Measurements from ENCODE around the gene TMEM244. TPM values are rescaled to one million over a fixed set of nuclear protein-coding genes. Genes with fewer than 3 reads are reported as not detected.

TMEM244 gene
- total and polyA plus RNA-seq, 2 donors (not counting 3 experiments of a cell fraction or from before 2014, with no cell fraction given) = not detected

DNA sequence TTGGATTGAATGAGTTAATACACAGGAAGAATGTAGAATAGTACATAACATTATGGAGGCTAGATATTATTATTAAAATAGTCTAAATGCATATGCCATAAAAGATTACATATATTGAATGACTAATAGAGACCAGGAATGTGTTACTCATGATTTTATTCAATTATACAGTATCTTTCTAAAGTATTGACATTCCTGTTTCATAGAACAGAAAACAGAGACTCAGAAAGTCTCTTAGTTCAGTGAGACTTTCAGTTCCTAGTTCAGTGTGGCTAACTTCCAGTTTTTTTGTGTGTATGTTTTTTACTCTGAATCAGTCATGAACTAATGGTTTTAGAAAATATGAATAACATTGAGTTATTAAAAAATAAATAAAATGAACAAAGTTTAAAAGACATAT, 34.6 kb upstream of the TMEM244 start:
- H3K9me3 ChIP-seq (replicated peaks; ENCODE audit: control insufficient read depth, insufficient read depth, low read length) = no peaks in the 10 kb centered on the region
- H3K27me3 ChIP-seq (ENCODE audit: control insufficient read depth in 2 of 2, insufficient read depth in 2 of 2, low read length in 2 of 2) = no peaks in the 10 kb centered on the region
- no peaks in the 10 kb centered on the region for H3K79me2 ChIP-seq (ENCODE audit: control insufficient read depth, insufficient read depth, low read length)
- intact Hi-C loops (cut with micrococcal nuclease) (loop anchor here (2.0 kb wide), 1 partner anchor 41 kb away; no protein-coding TSS in a partner anchor), dilution Hi-C loops (cut with MboI; ENCODE audit: extremely low pct_ligation_motif_present, low sequenced_read_pairs) (no loop called here)
- ChIA-PET POLR2A (no interaction called here), CTCF (interaction anchor here (0.9 to 3.0 kb wide), 6 partner anchors 13 to 126 kb away, joined by 3 to 14 read pairs (median 4); no protein-coding TSS in a partner anchor)
- H3K4me3 ChIP-seq (replicated peaks in 1 of 3; ENCODE audit: insufficient read depth in 1 of 3, low read depth in 1 of 3, low read length in 3 of 3) = no peak overlapping the region
- peaks cover 8% of the 10 kb centered on the region for H3K4me1 ChIP-seq (ENCODE audit: control insufficient read depth, extremely low read depth, insufficient read depth, low read length)
- FAIRE-seq = no peak
- no peak overlapping the region for H3K4me2 ChIP-seq (ENCODE audit: insufficient read depth, low read length)
- H4K20me1 ChIP-seq (replicated peaks; ENCODE audit: control insufficient read depth, extremely low read depth, insufficient read depth, low read length) = no peaks in the 10 kb centered on the region
- H3K9me1 ChIP-seq (replicated peaks; ENCODE audit: control insufficient read depth, extremely low read depth, insufficient read depth, low read length) = no peaks in the 10 kb centered on the region
- DNase-seq (ENCODE audit: low read depth, low spot score) = no peak
- no peak overlapping the region for H2AFZ ChIP-seq (ENCODE audit: low read depth, low read length)
- peak; percentile 9 for TF ChIP-seq JUN (IDR thresholded peaks at IDR 0.05; ENCODE audit: borderline replicate concordance, insufficient read depth, insufficient read length, low read depth)
- TF ChIP-seq, protein P1, sequence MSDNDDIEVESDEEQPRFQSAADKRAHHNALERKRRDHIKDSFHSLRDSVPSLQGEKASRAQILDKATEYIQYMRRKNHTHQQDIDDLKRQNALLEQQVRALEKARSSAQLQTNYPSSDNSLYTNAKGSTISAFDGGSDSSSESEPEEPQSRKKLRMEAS (IDR thresholded peaks at IDR 0.05; ENCODE audit: insufficient read depth, insufficient read length) = no peak
- H3K36me3 ChIP-seq (ENCODE audit: control insufficient read depth in 2 of 2, extremely low read depth in 1 of 2, insufficient read depth in 2 of 2, low read length in 2 of 2) = no peaks in the 10 kb centered on the region
- H3K27ac ChIP-seq (ENCODE audit: insufficient read depth, low read depth, low read length) = no peak overlapping the region
- H3K9ac ChIP-seq (replicated peaks; ENCODE audit: extremely low read depth, insufficient read depth, low read length) = no peak overlapping the region
- no TSS peak for BruUV-seq (replicated peaks)

DNA sequence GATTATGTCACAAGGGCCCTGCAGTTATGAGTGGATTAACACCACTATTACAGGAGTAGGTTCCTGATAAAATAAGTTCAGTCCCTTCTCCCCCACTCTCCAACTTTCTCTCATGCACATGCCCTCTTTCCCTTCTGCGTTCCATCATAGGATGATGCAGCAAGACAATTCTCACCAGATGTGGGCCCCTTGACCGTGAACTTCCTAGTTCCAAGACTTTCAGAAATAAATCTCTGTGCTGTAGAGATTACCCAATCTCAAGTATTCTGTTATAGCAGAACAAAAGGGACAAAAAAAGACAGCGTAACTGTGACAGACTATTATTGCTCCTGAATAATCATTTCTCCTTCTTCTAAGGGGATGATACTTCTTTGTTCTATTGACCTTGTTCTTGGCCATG, 33.8 kb upstream of the TMEM244 start:
- ChIA-PET POLR2A (no interaction called here), CTCF (interaction anchor here (0.9 to 3.0 kb wide), 5 partner anchors 14 to 127 kb away, joined by 3 to 14 read pairs (median 4); no protein-coding TSS in a partner anchor)
- peaks cover 13% of the 10 kb centered on the region for H3K4me1 ChIP-seq (ENCODE audit: control insufficient read depth, extremely low read depth, insufficient read depth, low read length)
- no peak overlapping the region for H3K9ac ChIP-seq (replicated peaks; ENCODE audit: extremely low read depth, insufficient read depth, low read length)
- no peaks in the 10 kb centered on the region for H3K9me1 ChIP-seq (replicated peaks; ENCODE audit: control insufficient read depth, extremely low read depth, insufficient read depth, low read length)
- FAIRE-seq = no peak
- H3K27ac ChIP-seq (ENCODE audit: insufficient read depth, low read depth, low read length) = no peak overlapping the region
- intact Hi-C loops (cut with micrococcal nuclease) (loop anchor here (2.0 to 5.0 kb wide), 2 partner anchors 42 to 398 kb away; no protein-coding TSS in a partner anchor), dilution Hi-C loops (cut with MboI; ENCODE audit: extremely low pct_ligation_motif_present, low sequenced_read_pairs) (no loop called here)
- H3K27me3 ChIP-seq (ENCODE audit: control insufficient read depth in 2 of 2, insufficient read depth in 2 of 2, low read length in 2 of 2) = no peaks in the 10 kb centered on the region
- H3K4me2 ChIP-seq (ENCODE audit: insufficient read depth, low read length) = no peak overlapping the region
- H3K9me3 ChIP-seq (replicated peaks; ENCODE audit: control insufficient read depth, insufficient read depth, low read length) = no peaks in the 10 kb centered on the region
- DNase-seq (ENCODE audit: low read depth, low spot score) = no peak
- H3K36me3 ChIP-seq (ENCODE audit: control insufficient read depth in 2 of 2, extremely low read depth in 1 of 2, insufficient read depth in 2 of 2, low read length in 2 of 2) = no peaks in the 10 kb centered on the region
- no peak overlapping the region for H3K4me3 ChIP-seq (replicated peaks in 1 of 3; ENCODE audit: insufficient read depth in 1 of 3, low read depth in 1 of 3, low read length in 3 of 3)
- H3K79me2 ChIP-seq (ENCODE audit: control insufficient read depth, insufficient read depth, low read length) = no peaks in the 10 kb centered on the region
- no peak overlapping the region for H2AFZ ChIP-seq (ENCODE audit: low read depth, low read length)
- TF ChIP-seq EZH2 (IDR thresholded peaks at IDR 0.05; ENCODE audit: borderline replicate concordance, low read depth, low read length, severe bottlenecking) (no peak), GATA2 (IDR thresholded peaks at IDR 0.05; ENCODE audit: insufficient read depth, insufficient read length, low read depth, low read length) (no peak), FOS (IDR thresholded peaks at IDR 0.05; ENCODE audit: borderline replicate concordance, insufficient read depth, low read length) (no peak), JUN (IDR thresholded peaks at IDR 0.05; ENCODE audit: borderline replicate concordance, insufficient read depth, insufficient read length, low read depth) (no peak), POLR2AphosphoS5 (IDR thresholded peaks at IDR 0.05; ENCODE audit: insufficient read depth, low read depth, low read length) (no peak), MYC (IDR thresholded peaks at IDR 0.05; ENCODE audit: low read depth, low read length) (no peak), POLR2A (IDR thresholded peaks at IDR 0.05; ENCODE audit: low read depth, low read length) (no peak)
- TF ChIP-seq, protein P1 (IDR thresholded peaks at IDR 0.05; ENCODE audit: insufficient read depth, insufficient read length) = no peak
- TF ChIP-seq, protein P2, sequence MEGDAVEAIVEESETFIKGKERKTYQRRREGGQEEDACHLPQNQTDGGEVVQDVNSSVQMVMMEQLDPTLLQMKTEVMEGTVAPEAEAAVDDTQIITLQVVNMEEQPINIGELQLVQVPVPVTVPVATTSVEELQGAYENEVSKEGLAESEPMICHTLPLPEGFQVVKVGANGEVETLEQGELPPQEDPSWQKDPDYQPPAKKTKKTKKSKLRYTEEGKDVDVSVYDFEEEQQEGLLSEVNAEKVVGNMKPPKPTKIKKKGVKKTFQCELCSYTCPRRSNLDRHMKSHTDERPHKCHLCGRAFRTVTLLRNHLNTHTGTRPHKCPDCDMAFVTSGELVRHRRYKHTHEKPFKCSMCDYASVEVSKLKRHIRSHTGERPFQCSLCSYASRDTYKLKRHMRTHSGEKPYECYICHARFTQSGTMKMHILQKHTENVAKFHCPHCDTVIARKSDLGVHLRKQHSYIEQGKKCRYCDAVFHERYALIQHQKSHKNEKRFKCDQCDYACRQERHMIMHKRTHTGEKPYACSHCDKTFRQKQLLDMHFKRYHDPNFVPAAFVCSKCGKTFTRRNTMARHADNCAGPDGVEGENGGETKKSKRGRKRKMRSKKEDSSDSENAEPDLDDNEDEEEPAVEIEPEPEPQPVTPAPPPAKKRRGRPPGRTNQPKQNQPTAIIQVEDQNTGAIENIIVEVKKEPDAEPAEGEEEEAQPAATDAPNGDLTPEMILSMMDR (IDR thresholded peaks at IDR 0.05; ENCODE audit: extremely low read depth in 1 of 2, insufficient read depth in 1 of 2, low read depth in 1 of 2, low read length in 2 of 2) = no peak
- BruUV-seq (replicated peaks) = no TSS peak
- no peaks in the 10 kb centered on the region for H4K20me1 ChIP-seq (replicated peaks; ENCODE audit: control insufficient read depth, extremely low read depth, insufficient read depth, low read length)

Data from endothelial cell of umbilical vein (primary cell).